Esophagus squamous epithelium (tissue), 5 donors: ENCODE data around the gene BMPER. TPM values are rescaled to one million over a fixed set of nuclear protein-coding genes. Genes with fewer than 3 reads are reported as not detected.

Experiments used
- DNase-seq: peaks from one replicate; lab custom pipeline; 2025; lab: John Stamatoyannopoulos, UW
- H3K27ac ChIP-seq, 4 donors: fragments of 200-600 bp; sonication (generic); one replicate each; pipeline ENCODE4 v1.5.1; 2016 to 2019; ENCODE audit warnings: mild to moderate bottlenecking in 1 of 4
- H3K27me3 ChIP-seq, 4 donors: fragments of 200-600 bp; sonication (generic); 1 replicate in 3 of 4; 2 replicates in 1 of 4; pipeline versions ENCODE4 v1.5.1 to v1.6.0; 2017 to 2021; ENCODE audit warnings: antibody characterized with exemption in 1 of 4
- H3K36me3 ChIP-seq, 3 donors: fragments of 200-600 bp; sonication (generic); one replicate each; pipeline ENCODE4 v1.5.1; 2016 to 2019
- H3K4me1 ChIP-seq, 3 donors: fragments of 200-600 bp; sonication (generic); one replicate each; pipeline ENCODE4 v1.5.1; 2017 to 2019
- H3K4me3 ChIP-seq, 4 donors: fragments of 200-600 bp; sonication (generic); 1 replicate in 3 of 4; 2 replicates in 1 of 4; pipeline ENCODE4 v1.5.1; 2016 to 2019; ENCODE audit warnings: mild to moderate bottlenecking in 2 of 4, moderate library complexity in 1 of 4
- H3K9me3 ChIP-seq, 3 donors: fragments of 200-600 bp; sonication (generic); one replicate each; pipeline ENCODE4 v1.5.1; 2016 to 2019
- POLR2A ChIP-seq, 4 donors: fragments of 450-650 bp; IDR thresholded peaks; one replicate each; pipeline ENCODE4 v1.6.1; 2017; ENCODE audit warnings: antibody characterized with exemption in 4 of 4, mild to moderate bottlenecking in 4 of 4, moderate library complexity in 3 of 4
- WGBS, 2 donors: methylation state at CpG; one replicate each; pipeline ENCODE4 v1.1.5; 2018; 5-methylcytosine and 5-hydroxymethylcytosine counted together
- intact Hi-C: fragments of 100-400 bp; cut with DNase I; formaldehyde crosslinking; loops from one replicate; pipeline ENCODE4 v1.15.0; 2022
- total RNA-seq, 4 donors: library from RNA; depleted of rRNA; stranded (reverse); fragments of >200 nt; gene quantifications; one replicate each; pipeline ENCODE4 v1.1.0, GENCODE V29; 2016
- TF ChIP-seq, protein P1 (sequence below), 6 experiments: fragments of 450-650 bp in 4 of 6; fragments of 200-600 bp in 2 of 6; sonication (generic) in 2 of 6; IDR thresholded peaks; one replicate each; pipeline ENCODE4 v1.5.1; 2016 to 2019; ENCODE audit warnings: antibody characterized with exemption in 6 of 6, mild to moderate bottlenecking in 4 of 6, moderate library complexity in 4 of 6
- donor health status: DM: yes; HTN: yes; CAD: no.

The BMPER gene
- total RNA-seq, 4 donors from 2014 or later: 0.11 to 0.76 (median 0.34) TPM

DNA sequence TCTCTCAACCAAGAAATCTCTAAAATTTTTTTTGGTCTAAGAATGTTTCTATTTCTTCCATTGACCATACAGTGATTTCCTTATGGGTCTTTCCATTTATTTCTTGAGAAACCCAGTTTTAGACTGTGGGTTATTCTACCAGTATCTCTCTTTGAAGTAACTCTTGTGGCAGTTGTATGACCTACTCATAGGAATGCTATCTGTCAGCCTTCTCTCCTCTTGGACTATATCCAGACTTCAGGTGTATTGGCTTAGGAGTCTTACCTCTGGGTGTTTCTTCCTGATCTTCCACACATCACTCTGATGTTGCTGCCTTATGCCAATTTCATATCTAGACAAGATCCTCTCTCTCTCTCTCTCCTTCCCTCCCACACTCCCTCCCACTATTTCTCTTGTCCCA, 178.1 kb downstream of the BMPER start:
- H3K36me3 ChIP-seq: no peaks in the 10 kb centered on the region
- no peak overlapping the region for H3K27ac ChIP-seq
- intact Hi-C loops: no loop called here
- no peaks in the 10 kb centered on the region for H3K9me3 ChIP-seq
- no peak overlapping the region for H3K4me3 ChIP-seq
- no peaks in the 10 kb centered on the region for H3K4me1 ChIP-seq
- no peaks in the 10 kb centered on the region for H3K27me3 ChIP-seq
- TF ChIP-seq POLR2A (IDR thresholded peaks at IDR 0.05): no peak
- TF ChIP-seq, protein P1, sequence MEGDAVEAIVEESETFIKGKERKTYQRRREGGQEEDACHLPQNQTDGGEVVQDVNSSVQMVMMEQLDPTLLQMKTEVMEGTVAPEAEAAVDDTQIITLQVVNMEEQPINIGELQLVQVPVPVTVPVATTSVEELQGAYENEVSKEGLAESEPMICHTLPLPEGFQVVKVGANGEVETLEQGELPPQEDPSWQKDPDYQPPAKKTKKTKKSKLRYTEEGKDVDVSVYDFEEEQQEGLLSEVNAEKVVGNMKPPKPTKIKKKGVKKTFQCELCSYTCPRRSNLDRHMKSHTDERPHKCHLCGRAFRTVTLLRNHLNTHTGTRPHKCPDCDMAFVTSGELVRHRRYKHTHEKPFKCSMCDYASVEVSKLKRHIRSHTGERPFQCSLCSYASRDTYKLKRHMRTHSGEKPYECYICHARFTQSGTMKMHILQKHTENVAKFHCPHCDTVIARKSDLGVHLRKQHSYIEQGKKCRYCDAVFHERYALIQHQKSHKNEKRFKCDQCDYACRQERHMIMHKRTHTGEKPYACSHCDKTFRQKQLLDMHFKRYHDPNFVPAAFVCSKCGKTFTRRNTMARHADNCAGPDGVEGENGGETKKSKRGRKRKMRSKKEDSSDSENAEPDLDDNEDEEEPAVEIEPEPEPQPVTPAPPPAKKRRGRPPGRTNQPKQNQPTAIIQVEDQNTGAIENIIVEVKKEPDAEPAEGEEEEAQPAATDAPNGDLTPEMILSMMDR (IDR thresholded peaks at IDR 0.05): no peak
- DNase-seq: no peak

DNA sequence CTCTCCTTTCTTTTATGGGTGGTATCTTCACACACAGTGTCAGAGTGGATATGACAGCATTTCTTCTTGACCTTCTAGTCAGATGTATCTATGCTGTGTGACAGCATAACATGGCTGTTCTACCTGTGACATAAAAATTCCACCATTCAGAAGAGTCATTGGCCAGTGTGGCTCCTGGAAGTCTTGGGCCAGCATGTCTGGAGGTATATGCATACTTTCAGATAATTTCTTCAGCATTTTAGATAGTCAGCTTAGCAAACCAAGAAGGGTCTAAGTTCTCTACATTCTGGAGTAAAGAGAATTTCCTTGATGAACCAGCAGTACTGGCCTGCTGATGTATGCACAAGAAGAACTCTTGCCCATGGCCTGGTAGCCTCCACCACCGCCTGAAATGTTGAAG, 179.3 kb downstream of the BMPER start:
- Histone ChIP-seq H3K36me3 (no peaks in the 10 kb centered on the region), H3K27ac (no peak overlapping the region), H3K4me1 (no peaks in the 10 kb centered on the region), H3K4me3 (no peak overlapping the region), H3K9me3 (no peaks in the 10 kb centered on the region), H3K27me3 (no peaks in the 10 kb centered on the region)
- DNase-seq: no peak
- no peak for TF ChIP-seq POLR2A (IDR thresholded peaks at IDR 0.05)
- TF ChIP-seq, protein P1 (IDR thresholded peaks at IDR 0.05): no peak
- WGBS, 2 donors: 92 to 100% methylated on average over 1 of the region's 1 CpG
- intact Hi-C loops: no loop called here

DNA sequence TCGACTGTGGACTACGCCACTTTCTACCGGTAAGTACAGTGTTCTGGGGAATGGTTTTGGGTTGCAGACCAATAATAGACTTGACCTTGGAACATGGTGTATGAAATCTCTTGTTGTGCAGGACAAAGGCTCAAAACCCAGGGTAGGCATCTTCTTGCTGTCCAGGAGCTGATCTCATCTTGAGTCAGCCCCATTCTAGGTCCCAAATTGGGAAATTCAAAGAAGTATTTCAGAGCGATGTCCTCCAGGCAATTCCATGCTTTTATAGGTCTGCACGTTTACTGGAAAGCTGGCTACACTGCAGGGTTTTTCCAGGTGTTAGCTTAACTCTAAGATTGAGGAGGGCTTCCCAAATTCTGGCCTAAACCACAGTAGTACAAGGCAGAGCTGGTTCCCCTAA, 180.7 kb downstream of the BMPER start:
- no peak for DNase-seq
- Histone ChIP-seq H3K4me3 (no peak overlapping the region), H3K4me1 (no peaks in the 10 kb centered on the region), H3K9me3 (no peaks in the 10 kb centered on the region), H3K27me3 (no peaks in the 10 kb centered on the region), H3K27ac (no peak overlapping the region), H3K36me3 (no peaks in the 10 kb centered on the region)
- WGBS, 2 donors: 79 to 88% methylated on average over 3 to 4 of the region's 5 CpGs
- TF ChIP-seq, protein P1 (IDR thresholded peaks at IDR 0.05): no peak
- TF ChIP-seq POLR2A (IDR thresholded peaks at IDR 0.05): no peak
- intact Hi-C loops: no loop called here

DNA sequence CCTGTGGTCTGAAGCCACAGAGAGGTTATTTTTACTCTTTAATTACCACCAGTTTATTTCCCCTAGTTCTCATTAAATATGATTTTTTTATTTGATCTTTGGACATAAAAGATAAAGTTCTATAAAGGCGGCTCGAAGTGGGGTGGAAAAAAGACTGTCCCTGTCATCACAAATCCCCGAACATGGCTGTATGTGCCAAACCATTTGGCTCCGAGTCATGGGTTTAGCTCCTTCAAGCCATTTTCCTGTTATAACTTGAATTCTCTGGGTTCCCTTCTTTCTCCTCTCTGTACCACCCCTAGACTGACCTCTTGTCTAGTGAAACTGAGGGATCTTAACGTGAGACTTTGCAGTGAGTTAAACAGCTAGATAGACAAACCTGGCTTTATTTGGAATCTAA, 181.6 kb downstream of the BMPER start:
- no peak overlapping the region for H3K27ac ChIP-seq
- intact Hi-C loops: no loop called here
- H3K9me3 ChIP-seq: no peaks in the 10 kb centered on the region
- H3K27me3 ChIP-seq: no peaks in the 10 kb centered on the region
- no peaks in the 10 kb centered on the region for H3K4me1 ChIP-seq
- DNase-seq: no peak
- H3K4me3 ChIP-seq: no peak overlapping the region
- H3K36me3 ChIP-seq: no peaks in the 10 kb centered on the region
- 44 to 49% methylated on average over 5 of the region's 5 CpGs for WGBS, 2 donors
- TF ChIP-seq, protein P1 (IDR thresholded peaks at IDR 0.05): no peak
- TF ChIP-seq POLR2A (IDR thresholded peaks at IDR 0.05): no peak

DNA sequence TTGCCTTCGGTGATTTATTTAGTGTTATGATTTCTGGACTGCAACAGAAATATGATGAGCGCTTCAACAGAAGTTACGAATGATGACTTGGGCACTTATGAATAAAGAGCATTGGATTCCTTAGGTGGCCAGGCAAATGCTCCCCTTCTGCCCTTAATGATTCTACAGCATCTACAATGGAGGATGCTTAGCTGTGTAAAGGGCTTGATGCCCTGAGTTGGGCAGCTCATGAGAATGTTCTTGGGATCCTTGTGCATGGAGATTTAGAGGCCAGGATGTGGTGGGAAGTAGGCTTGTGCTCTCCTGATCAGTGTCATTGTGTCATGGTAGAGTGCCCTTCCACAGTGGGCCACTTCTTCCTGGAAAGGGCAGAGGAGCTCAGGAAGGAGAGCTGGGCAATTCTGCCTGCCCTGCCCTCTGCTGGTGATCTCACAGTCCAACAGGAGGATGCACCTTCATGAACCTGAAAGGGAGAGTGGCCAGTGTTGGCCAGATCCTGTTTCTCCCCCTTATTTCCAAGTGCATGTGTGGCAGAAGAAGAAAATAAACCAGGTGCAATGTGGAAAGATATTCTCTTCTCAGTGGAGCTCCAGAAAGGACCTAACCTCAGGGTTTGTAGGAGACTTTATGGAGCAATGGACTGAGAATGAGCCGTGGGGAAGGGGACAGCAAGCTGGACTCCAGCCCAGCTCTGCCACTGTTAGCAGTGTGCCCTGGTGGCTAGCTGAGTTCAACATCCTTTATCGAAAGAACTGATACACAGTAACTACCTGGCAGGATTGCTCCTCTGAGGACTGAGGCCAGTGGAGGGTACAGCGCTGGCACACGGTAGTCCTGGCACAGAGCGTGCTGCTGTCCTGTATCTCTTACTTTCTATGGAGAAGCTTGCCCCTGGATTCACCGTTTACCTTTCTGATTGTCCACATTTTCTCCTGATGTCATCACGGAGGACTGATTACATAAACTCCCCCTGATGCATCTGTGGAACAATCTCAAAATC, 182.9 kb downstream of the BMPER start:
- 82 to 85% methylated on average over 10 of the region's 10 CpGs for WGBS, 2 donors
- Histone ChIP-seq H3K27me3 (no peaks in the 10 kb centered on the region), H3K36me3 (no peaks in the 10 kb centered on the region), H3K27ac (no peak overlapping the region), H3K4me3 (no peak overlapping the region), H3K9me3 (no peaks in the 10 kb centered on the region), H3K4me1 (no peaks in the 10 kb centered on the region)
- no peak for DNase-seq
- intact Hi-C loops: no loop called here
- TF ChIP-seq POLR2A (IDR thresholded peaks at IDR 0.05): no peak
- TF ChIP-seq, protein P1 (IDR thresholded peaks at IDR 0.05): peak in 2 of 6 experiments; percentile 27 to 48
